Endothelial cell of umbilical vein (primary cell): ENCODE measurements around the gene SH3GLB2. TPM values are rescaled to one million over a fixed set of nuclear protein-coding genes. Genes with fewer than 3 reads are reported as not detected.

Experiments used
- BruUV-seq: library from RNA; stranded (reverse); fragments of 400-500 nt; replicated peaks from 2 replicates; lab custom pipeline; 2021; lab: Mats Ljungman, UMichigan
- CTCF ChIA-PET: fragments of 300-600, 350-600 bp; sonication (Branson Sonifier 250); formaldehyde crosslinking; loops from one replicate; lab custom pipeline; 2021; ENCODE audit warnings: antibody characterized with exemption, inconsistent platforms; lab: Charles Lee
- POLR2A ChIA-PET: fragments of 300-600, 350-600 bp; sonication (Branson Sonifier 250); formaldehyde crosslinking; loops from one replicate; lab custom pipeline; 2021; ENCODE audit warnings: antibody characterized with exemption, inconsistent platforms; lab: Charles Lee
- DNase-seq: peaks from one replicate; pipeline ENCODE4 v3.0.0-alpha.2; 2011; ENCODE audit warnings: low read depth, low spot score
- FAIRE-seq: peaks from 2 replicates; lab custom pipeline; 2011; peaks lifted over from hg19 to GRCh38; lab: Jason Lieb, UNC
- H2AFZ ChIP-seq: 2 replicates; pipeline ENCODE4 v1.6.0; 2012; ENCODE audit warnings: low read depth, low read length, control low read depth, inconsistent platforms
- H3K27ac ChIP-seq: 2 replicates; pipeline ENCODE4 v1.5.1; 2011; ENCODE audit warnings: low read depth, mild to moderate bottlenecking, control low read depth, low read length, moderate library complexity; ENCODE audit not compliant: insufficient read depth
- H3K27me3 ChIP-seq, 2 experiments: 2 replicates each; pipeline versions ENCODE4 v1.6.0 to v1.6.1; 2011; ENCODE audit warnings: low read length in 2 of 2, mixed read lengths in 1 of 2; ENCODE audit not compliant: control insufficient read depth in 2 of 2, insufficient read depth in 2 of 2
- H3K36me3 ChIP-seq, 2 experiments: 2 replicates in 1 of 2; 3 replicates in 1 of 2; pipeline ENCODE4 v1.5.1; 2011; ENCODE audit warnings: low read length in 2 of 2, mild to moderate bottlenecking in 1 of 2, moderate library complexity in 1 of 2; ENCODE audit not compliant: control insufficient read depth in 2 of 2, insufficient read depth in 2 of 2; ENCODE audit errors: extremely low read depth in 1 of 2
- H3K4me1 ChIP-seq: 3 replicates; pipeline ENCODE4 v1.5.1; 2011; ENCODE audit warnings: mild to moderate bottlenecking, low read length; ENCODE audit not compliant: control insufficient read depth, insufficient read depth; ENCODE audit errors: extremely low read depth
- H3K4me2 ChIP-seq: 2 replicates; pipeline ENCODE4 v1.6.1; 2011; ENCODE audit warnings: low read length, control low read depth, mixed read lengths; ENCODE audit not compliant: insufficient read depth
- H3K4me3 ChIP-seq, 3 experiments: fragments of 200-600 bp in 1 of 3; sonication (generic), shearing (Covaris generic) in 1 of 3; replicated peaks in 1 of 3; 2 replicates each; pipeline ENCODE4 v1.5.1; 2011 to 2016; ENCODE audit warnings: control low read depth in 3 of 3, low read length in 3 of 3, mild to moderate bottlenecking in 2 of 3, inconsistent platforms in 1 of 3, low read depth in 1 of 3, moderate library complexity in 1 of 3; ENCODE audit not compliant: insufficient read depth in 1 of 3
- H3K79me2 ChIP-seq: 2 replicates; pipeline ENCODE4 v1.6.0; 2012; ENCODE audit warnings: low read length, inconsistent platforms; ENCODE audit not compliant: control insufficient read depth, insufficient read depth
- H3K9ac ChIP-seq: replicated peaks from 2 replicates; pipeline ENCODE3; 2011; ENCODE audit warnings: low read length, control low read depth; ENCODE audit not compliant: insufficient read depth; ENCODE audit errors: extremely low read depth
- H3K9me1 ChIP-seq: replicated peaks from 3 replicates; pipeline ENCODE4 v1.6.0; 2011; ENCODE audit warnings: mild to moderate bottlenecking, low read length; ENCODE audit not compliant: control insufficient read depth, insufficient read depth; ENCODE audit errors: extremely low read depth
- H3K9me3 ChIP-seq: replicated peaks from 2 replicates; pipeline ENCODE4 v1.5.1; 2012; ENCODE audit warnings: low read length, inconsistent platforms; ENCODE audit not compliant: control insufficient read depth, insufficient read depth
- H4K20me1 ChIP-seq: replicated peaks from 2 replicates; pipeline ENCODE3; 2011; ENCODE audit warnings: mild to moderate bottlenecking, low read length; ENCODE audit not compliant: control insufficient read depth, insufficient read depth; ENCODE audit errors: extremely low read depth
- EZH2 ChIP-seq: IDR thresholded peaks from 2 replicates; pipeline ENCODE4 v1.6.1; 2012; ENCODE audit warnings: borderline replicate concordance, low read depth, mild to moderate bottlenecking, moderate library complexity, low read length, inconsistent platforms; ENCODE audit not compliant: severe bottlenecking
- FOS ChIP-seq: IDR thresholded peaks from 2 replicates; pipeline ENCODE4 v1.6.1; 2011; ENCODE audit warnings: mild to moderate bottlenecking, low read length, moderate library complexity, borderline replicate concordance; ENCODE audit not compliant: insufficient read depth
- GATA2 ChIP-seq: IDR thresholded peaks from 2 replicates; pipeline ENCODE4 v1.7.0; 2011; ENCODE audit warnings: low read depth, mild to moderate bottlenecking, moderate library complexity, mixed read lengths, low read length; ENCODE audit not compliant: insufficient read length, insufficient read depth
- JUN ChIP-seq: IDR thresholded peaks from 2 replicates; pipeline ENCODE4 v1.6.1; 2011; ENCODE audit warnings: borderline replicate concordance, low read depth; ENCODE audit not compliant: insufficient read length, insufficient read depth
- MYC ChIP-seq: IDR thresholded peaks from one replicate; pipeline ENCODE4 v1.6.1; 2011; ENCODE audit warnings: mild to moderate bottlenecking, low read depth, low read length
- POLR2A ChIP-seq: IDR thresholded peaks from 2 replicates; pipeline ENCODE4 v1.6.1; 2012; ENCODE audit warnings: low read depth, mild to moderate bottlenecking, control low read depth, low read length
- POLR2AphosphoS5 ChIP-seq: IDR thresholded peaks from 2 replicates; pipeline ENCODE4 v1.6.1; 2012; ENCODE audit warnings: low read depth, mild to moderate bottlenecking, control low read depth, low read length, moderate library complexity; ENCODE audit not compliant: insufficient read depth
- dilution Hi-C: fragments of 300-500 bp; cut with MboI; formaldehyde crosslinking; loops from one replicate; pipeline ENCODE4 v1.15.0; 2019; ENCODE audit warnings: low sequenced_read_pairs; ENCODE audit not compliant: extremely low pct_ligation_motif_present
- intact Hi-C: fragments of 100-400 bp; cut with micrococcal nuclease; formaldehyde crosslinking; loops from one replicate; pipeline ENCODE4 v1.10.0; 2022
- polyA plus RNA-seq, 4 experiments: library from polyadenylated mRNA; depleted of rRNA in 3 of 4; stranded (reverse) in 3 of 4; unstranded in 1 of 4; fragments of >200 nt; gene quantifications; 2 replicates each; pipeline versions ENCODE4 v1.2.1 to v1.2.3, GENCODE V29; 2011 to 2012; ENCODE audit warnings: missing spikeins in 1 of 4
- total RNA-seq: library from RNA; stranded (reverse); gene quantifications from 2 replicates; pipeline ENCODE4 v1.2.3, GENCODE V29; 2021
- TF ChIP-seq, protein P1 (sequence below), 2 donors: IDR thresholded peaks; 1 replicate in 1 of 2; 2 replicates in 1 of 2; pipeline ENCODE4 v1.5.1; 2011; ENCODE audit warnings: low read length in 2 of 2, mild to moderate bottlenecking in 2 of 2, moderate library complexity in 2 of 2, control low read depth in 1 of 2, inconsistent platforms in 1 of 2, low read depth in 1 of 2; ENCODE audit not compliant: insufficient read depth in 1 of 2; ENCODE audit errors: extremely low read depth in 1 of 2
- TF ChIP-seq, protein P2 (sequence below): IDR thresholded peaks from 2 replicates; pipeline ENCODE4 v1.6.1; 2011; ENCODE audit not compliant: insufficient read depth, insufficient read length

The SH3GLB2 gene
- total and polyA plus RNA-seq, 2 donors (not counting 3 experiments of a cell fraction or from before 2014, with no cell fraction given) = 58.8 to 77.5 TPM

DNA sequence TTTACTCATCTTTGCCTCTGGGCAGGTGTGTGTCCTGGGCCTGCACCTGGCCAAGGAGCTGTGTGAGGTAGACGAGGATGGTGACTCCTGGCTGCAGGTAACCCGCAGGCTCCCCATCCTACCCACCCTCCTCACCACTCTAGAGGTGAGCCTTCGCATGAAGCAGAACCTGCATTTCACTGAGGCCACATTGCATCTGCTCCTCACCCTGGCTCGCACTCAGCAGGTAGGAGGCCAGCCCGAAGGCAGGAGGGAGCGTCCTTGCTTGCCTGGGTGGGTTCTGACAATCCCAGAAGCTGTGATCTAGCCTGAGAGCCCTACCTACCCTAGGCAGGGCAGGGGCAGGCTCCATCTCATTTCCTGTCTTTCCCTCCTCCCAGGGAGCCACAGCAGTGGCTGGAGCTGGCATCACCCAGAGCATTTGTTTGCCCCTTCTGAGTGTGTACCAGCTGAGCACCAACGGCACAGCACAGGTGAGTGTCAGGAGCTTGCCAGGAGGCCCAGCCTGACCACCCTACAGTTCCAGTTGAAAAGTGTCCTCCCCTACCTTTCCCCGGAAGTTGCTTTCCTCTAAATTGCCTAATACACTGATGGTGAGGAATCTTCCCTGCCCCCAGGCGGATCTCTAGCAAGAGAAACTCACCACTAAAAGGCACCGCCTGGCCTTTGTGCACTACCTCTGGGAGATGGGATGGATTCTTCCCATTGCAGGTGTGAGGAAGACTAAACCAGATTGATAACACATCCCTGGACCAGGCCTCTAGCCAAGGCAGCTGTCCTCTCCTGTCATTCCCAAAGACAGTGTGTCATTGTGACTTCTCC, 26.4 kb downstream of the SH3GLB2 start:
- ChIA-PET POLR2A (no interaction called here), CTCF (interaction anchor here (2.2 kb wide), 1 partner anchor 9 kb away, joined by 6 read pairs; no protein-coding TSS in a partner anchor)
- no peak overlapping the region for H2AFZ ChIP-seq
- H3K9me1 ChIP-seq = no peaks in the 10 kb centered on the region
- no peak overlapping the region for H3K27ac ChIP-seq
- H3K36me3 ChIP-seq = peaks cover 14 to 69% of the 10 kb centered on the region in 2 experiments
- H3K4me2 ChIP-seq = no peak overlapping the region
- intact Hi-C loops = loop anchor here (10.0 kb wide), 1 partner anchor 613 kb away; no protein-coding TSS in a partner anchor
- H3K9ac ChIP-seq = no peak overlapping the region
- H3K4me3 ChIP-seq = no peak overlapping the region
- no peaks in the 10 kb centered on the region for H3K27me3 ChIP-seq
- H3K9me3 ChIP-seq = no peaks in the 10 kb centered on the region
- dilution Hi-C loops = no loop called here
- DNase-seq = no peak
- TF ChIP-seq, protein P1, sequence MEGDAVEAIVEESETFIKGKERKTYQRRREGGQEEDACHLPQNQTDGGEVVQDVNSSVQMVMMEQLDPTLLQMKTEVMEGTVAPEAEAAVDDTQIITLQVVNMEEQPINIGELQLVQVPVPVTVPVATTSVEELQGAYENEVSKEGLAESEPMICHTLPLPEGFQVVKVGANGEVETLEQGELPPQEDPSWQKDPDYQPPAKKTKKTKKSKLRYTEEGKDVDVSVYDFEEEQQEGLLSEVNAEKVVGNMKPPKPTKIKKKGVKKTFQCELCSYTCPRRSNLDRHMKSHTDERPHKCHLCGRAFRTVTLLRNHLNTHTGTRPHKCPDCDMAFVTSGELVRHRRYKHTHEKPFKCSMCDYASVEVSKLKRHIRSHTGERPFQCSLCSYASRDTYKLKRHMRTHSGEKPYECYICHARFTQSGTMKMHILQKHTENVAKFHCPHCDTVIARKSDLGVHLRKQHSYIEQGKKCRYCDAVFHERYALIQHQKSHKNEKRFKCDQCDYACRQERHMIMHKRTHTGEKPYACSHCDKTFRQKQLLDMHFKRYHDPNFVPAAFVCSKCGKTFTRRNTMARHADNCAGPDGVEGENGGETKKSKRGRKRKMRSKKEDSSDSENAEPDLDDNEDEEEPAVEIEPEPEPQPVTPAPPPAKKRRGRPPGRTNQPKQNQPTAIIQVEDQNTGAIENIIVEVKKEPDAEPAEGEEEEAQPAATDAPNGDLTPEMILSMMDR (IDR thresholded peaks at IDR 0.05; ENCODE audit: extremely low read depth in 1 of 2, insufficient read depth in 1 of 2, low read depth in 1 of 2, low read length in 2 of 2) = no peak
- TF ChIP-seq EZH2 = no peak
- TF ChIP-seq GATA2 = no peak
- TF ChIP-seq, protein P2, sequence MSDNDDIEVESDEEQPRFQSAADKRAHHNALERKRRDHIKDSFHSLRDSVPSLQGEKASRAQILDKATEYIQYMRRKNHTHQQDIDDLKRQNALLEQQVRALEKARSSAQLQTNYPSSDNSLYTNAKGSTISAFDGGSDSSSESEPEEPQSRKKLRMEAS = no peak
- TF ChIP-seq POLR2AphosphoS5 = no peak
- no peak for TF ChIP-seq JUN
- no peak for TF ChIP-seq FOS
- no peak for TF ChIP-seq MYC
- TF ChIP-seq POLR2A = no peak
- no peaks in the 10 kb centered on the region for H3K4me1 ChIP-seq
- no peak for FAIRE-seq
- BruUV-seq = no TSS peak
- H3K79me2 ChIP-seq = no peaks in the 10 kb centered on the region
- H4K20me1 ChIP-seq = no peaks in the 10 kb centered on the region
